GM12878 (cell line): ENCODE results near the gene UMPS. TPM values are rescaled to one million over a fixed set of nuclear protein-coding genes. Genes with fewer than 3 reads are reported as not detected.

Experiments
- ATAC-seq: fragments of 200-7000 bp; cut with Tn5 transposase; 3 replicates; pipeline ENCODE4 v1.9.1; 2020; ENCODE audit warnings: mild to moderate bottlenecking, moderate library complexity
- BruUV-seq: library from RNA; stranded (reverse); fragments of 400-500 nt; replicated peaks from 2 replicates; lab custom pipeline; 2021; lab: Mats Ljungman, UMichigan
- CTCF ChIA-PET: fragments of 300-600 bp; sonication (Branson Sonifier 250); formaldehyde crosslinking; extraction: SDS; loops from one replicate; lab custom pipeline; 2021; ENCODE audit warnings: inconsistent platforms; lab: Yijun Ruan, JAX
- POLR2A ChIA-PET: fragments of 350-600 bp; formaldehyde crosslinking; extraction: SDS; loops from one replicate; lab custom pipeline; 2021; ENCODE audit warnings: inconsistent platforms; lab: Charles Lee
- RAD21 ChIA-PET: fragments of 300-600 bp; sonication (Branson Sonifier 250); formaldehyde crosslinking; loops from one replicate; lab custom pipeline; 2023; ENCODE audit warnings: antibody characterized with exemption; ENCODE audit not compliant: unreplicated experiment; lab: Charles Lee
- SMC1A ChIA-PET: fragments of 300-600 bp; sonication (Branson Sonifier 250); formaldehyde crosslinking; loops from one replicate; lab custom pipeline; 2023; ENCODE audit not compliant: unreplicated experiment, uncharacterized antibody; lab: Charles Lee
- DNase-seq: peaks from one replicate; pipeline ENCODE4 v3.0.0-alpha.2; 2011; ENCODE audit warnings: low read depth, low spot score
- FAIRE-seq: peaks from 3 replicates; lab custom pipeline; 2011; peaks lifted over from hg19 to GRCh38; lab: Jason Lieb, UNC
- H2AFZ ChIP-seq: 2 replicates; pipeline ENCODE4 v1.6.0; 2011; ENCODE audit warnings: low read depth, low read length, control low read depth; ENCODE audit not compliant: control insufficient read depth
- H3K27ac ChIP-seq: 2 replicates; pipeline ENCODE4 v1.5.1; 2011; ENCODE audit warnings: control low read depth; ENCODE audit not compliant: control insufficient read depth, insufficient read depth
- H3K27me3 ChIP-seq, 2 experiments: replicated peaks in 1 of 2; 2 replicates each; pipeline versions ENCODE4 v1.6.0 to v1.6.1; 2011; ENCODE audit warnings: low read length in 1 of 2; ENCODE audit not compliant: control insufficient read depth in 2 of 2, insufficient read depth in 2 of 2
- H3K36me3 ChIP-seq, 2 experiments: 2 replicates each; pipeline ENCODE4 v1.5.1; 2011; ENCODE audit warnings: low read length in 1 of 2; ENCODE audit not compliant: control insufficient read depth in 2 of 2, insufficient read depth in 2 of 2
- H3K4me1 ChIP-seq: 2 replicates; pipeline ENCODE4 v1.6.1; 2011; ENCODE audit warnings: mild to moderate bottlenecking, low read length, moderate library complexity, mixed read lengths; ENCODE audit not compliant: control insufficient read depth, insufficient read depth
- H3K4me2 ChIP-seq: 2 replicates; pipeline ENCODE4 v1.6.0; 2011; ENCODE audit warnings: control low read depth; ENCODE audit not compliant: control insufficient read depth, insufficient read depth
- H3K4me3 ChIP-seq: fragments of 200-600 bp; sonication (generic); 2 replicates; pipeline ENCODE4 v1.5.1; 2016
- H3K79me2 ChIP-seq: 2 replicates; pipeline ENCODE4 v1.6.0; 2011; ENCODE audit warnings: low read length; ENCODE audit not compliant: control insufficient read depth, insufficient read depth
- H3K9ac ChIP-seq: 2 replicates; pipeline ENCODE4 v1.8.0; 2011; ENCODE audit warnings: low read length, control low read depth, mixed read lengths; ENCODE audit not compliant: control insufficient read depth, insufficient read depth
- H3K9me3 ChIP-seq: replicated peaks from 3 replicates; pipeline ENCODE4 v1.5.1; 2011; ENCODE audit warnings: mild to moderate bottlenecking, low read length; ENCODE audit not compliant: control insufficient read depth, insufficient read depth
- H4K20me1 ChIP-seq: 2 replicates; pipeline ENCODE4 v1.6.0; 2011; ENCODE audit not compliant: control insufficient read depth, insufficient read depth
- EED ChIP-seq: sonication (generic); IDR thresholded peaks from 2 replicates; pipeline ENCODE4 v1.6.1; 2016; ENCODE audit warnings: antibody characterized with exemption, low read depth
- GATAD2B ChIP-seq: fragments of 450-650 bp; conservative IDR thresholded peaks from 2 replicates; pipeline ENCODE4 v1.6.1; 2017; ENCODE audit warnings: low read depth, mild to moderate bottlenecking, moderate library complexity
- HDAC2 ChIP-seq: fragments of 200-600 bp; sonication (generic); IDR thresholded peaks from 2 replicates; pipeline ENCODE4 v1.6.1; 2017
- HDGF ChIP-seq: fragments of 450-650 bp; IDR thresholded peaks from 2 replicates; pipeline ENCODE4 v1.6.1; 2016; ENCODE audit warnings: antibody characterized with exemption
- JUND ChIP-seq: IDR thresholded peaks from 2 replicates; pipeline ENCODE4 v1.6.1; 2012; ENCODE audit warnings: low read depth, mild to moderate bottlenecking, low read length, improper control_type of control experiment, moderate library complexity
- LARP7 ChIP-seq: fragments of 450-650 bp; IDR thresholded peaks from 2 replicates; pipeline ENCODE4 v1.6.1; 2017; ENCODE audit warnings: mild to moderate bottlenecking
- PML ChIP-seq: IDR thresholded peaks from 2 replicates; pipeline ENCODE4 v1.6.1; 2012; ENCODE audit warnings: low read length, inconsistent platforms
- RFX5 ChIP-seq: IDR thresholded peaks from 2 replicates; pipeline ENCODE4 v1.6.1; 2011; ENCODE audit warnings: low read depth, low read length, improper control_type of control experiment
- STAT1 ChIP-seq: fragments of 450-650 bp; conservative IDR thresholded peaks from 2 replicates; pipeline ENCODE4 v1.6.1; 2014; ENCODE audit warnings: antibody characterized with exemption, mild to moderate bottlenecking
- ZNF207 ChIP-seq: fragments of 450-650 bp; IDR thresholded peaks from 2 replicates; pipeline ENCODE4 v1.6.1; 2014; ENCODE audit warnings: antibody characterized with exemption, mild to moderate bottlenecking, borderline replicate concordance
- ZNF274 ChIP-seq: IDR thresholded peaks from one replicate; pipeline ENCODE4 v1.8.0; 2011; ENCODE audit not compliant: insufficient read length, insufficient read depth
- WGBS: methylation state at CpG from one replicate; pipeline ENCODE4 v1.1.6; 2016; ENCODE audit warnings: low lambda C conversion rate; ENCODE audit not compliant: insufficient replicate concordance, insufficient coverage; ENCODE audit errors: missing lambda C conversion rate; 5-methylcytosine and 5-hydroxymethylcytosine counted together
- in situ Hi-C: fragments of 300-500 bp; cut with MboI; formaldehyde crosslinking; loops from 9 replicates; pipeline ENCODE4 v1.14.3; 2018; ENCODE audit warnings: mixed read lengths
- intact Hi-C: fragments of 100-400 bp; cut with micrococcal nuclease; formaldehyde crosslinking; loops from one replicate; pipeline ENCODE4 v1.14.2; 2022; ENCODE audit not compliant: unreplicated experiment
- polyA plus RNA-seq, 11 experiments: library from polyadenylated mRNA; depleted of rRNA in 4 of 11; unstranded in 6 of 11; stranded (reverse) in 5 of 11; fragments of >200 nt; fragmentation: Nextera tagmentation in 4 of 11; fragmentation: Illumina TruSeq in 1 of 11; extraction: Ambion mirVana in 4 of 11; extraction: Trizol in 1 of 11; gene quantifications; 1 replicate in 1 of 11; 2 replicates in 10 of 11; pipeline versions ENCODE4 v1.2.1 to v1.2.3, GENCODE V29; 2011 to 2016; ENCODE audit warnings: inconsistent platforms in 2 of 11, missing spikeins in 2 of 11, low read depth in 1 of 11
- total RNA-seq, 4 experiments: library from RNA; depleted of rRNA in 3 of 4; stranded (reverse); fragments of >200 nt in 3 of 4; fragmentation: Illumina TruSeq in 1 of 4; extraction: Trizol in 1 of 4; gene quantifications; 2 replicates each; pipeline versions ENCODE4 v1.2.1 to v1.2.3, GENCODE V29; 2013 to 2021
- TF ChIP-seq, protein P1 (sequence below): IDR thresholded peaks from 2 replicates; pipeline ENCODE4 v1.6.1; 2011; ENCODE audit warnings: borderline replicate concordance, low read depth, mild to moderate bottlenecking, moderate library complexity, low read length; ENCODE audit not compliant: insufficient read depth, poor library complexity, severe bottlenecking
- TF ChIP-seq, protein P2 (sequence below): fragments of 450-650 bp; IDR thresholded peaks from 2 replicates; pipeline ENCODE4 v1.6.1; 2017; ENCODE audit warnings: mild to moderate bottlenecking, low read depth, inconsistent platforms; ENCODE audit not compliant: poor library complexity, severe bottlenecking

The UMPS gene
- total and polyA plus RNA-seq, 10 of the 15 experiments (the other 5 are each of a cell fraction or from before 2014, with no cell fraction given) = 30.6 to 82.8 (median 49.5) TPM

DNA sequence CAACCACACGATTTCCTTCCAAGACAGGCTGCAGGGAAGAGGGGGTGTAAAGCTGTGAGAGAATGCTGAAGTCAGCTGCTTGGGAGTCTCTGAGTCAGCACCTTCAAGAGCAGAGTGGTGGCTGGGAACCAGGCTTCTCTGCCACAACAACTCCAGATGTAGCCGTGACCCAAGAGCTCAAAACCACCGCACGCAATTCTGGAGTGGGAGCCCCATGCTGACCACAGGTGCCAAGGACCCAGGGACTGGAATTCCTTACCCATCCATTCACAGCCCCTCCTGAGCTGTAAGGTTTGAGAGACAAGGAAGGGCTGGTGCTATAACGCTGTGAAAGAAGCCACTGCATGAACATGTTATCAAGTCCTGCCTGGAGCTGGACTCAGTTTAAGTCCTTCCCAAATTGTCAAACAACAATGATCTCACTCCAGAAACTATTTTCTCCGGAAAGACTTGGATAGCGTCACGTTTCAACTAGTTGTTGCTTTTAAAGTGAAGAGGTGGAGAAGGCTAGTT is 61.4 kb downstream of the UMPS start:
- SMC1A ChIA-PET = interaction anchor here (0.8 to 2.1 kb wide), 4 partner anchors 9 to 109 kb away, joined by 3 to 6 read pairs (median 4); no protein-coding TSS in a partner anchor
- no peak for DNase-seq
- WGBS = 21% methylated on average over 8 of the region's 8 CpGs
- no peak for FAIRE-seq
- CTCF ChIA-PET = interaction anchor here (1.5 to 2.0 kb wide), 2 partner anchors 31 to 109 kb away, joined by 7 to 13 read pairs; no protein-coding TSS in a partner anchor
- peak; percentile 36; the same call in 2 of the 3 replicates for ATAC-seq
- no peaks in the 10 kb centered on the region for H4K20me1 ChIP-seq
- H3K9me3 ChIP-seq = no peaks in the 10 kb centered on the region
- POLR2A ChIA-PET = no interaction called here
- no peaks in the 10 kb centered on the region for H3K79me2 ChIP-seq
- H3K27me3 ChIP-seq = no peaks in the 10 kb centered on the region
- in situ Hi-C loops = no loop called here
- H3K4me2 ChIP-seq = no peak overlapping the region
- no peak overlapping the region for H3K9ac ChIP-seq
- H3K4me1 ChIP-seq = no peaks in the 10 kb centered on the region
- RAD21 ChIA-PET = interaction anchor here (0.9 kb wide), 1 partner anchor 43 kb away, joined by 4 read pairs; no protein-coding TSS in a partner anchor
- H3K27ac ChIP-seq = no peak overlapping the region
- peak overlapping the region; percentile 24; the same call in 1 of the 2 replicates for H2AFZ ChIP-seq
- H3K36me3 ChIP-seq = no peaks in the 10 kb centered on the region
- BruUV-seq = no TSS peak
- no peak for TF ChIP-seq HDGF
- TF ChIP-seq, protein P1, sequence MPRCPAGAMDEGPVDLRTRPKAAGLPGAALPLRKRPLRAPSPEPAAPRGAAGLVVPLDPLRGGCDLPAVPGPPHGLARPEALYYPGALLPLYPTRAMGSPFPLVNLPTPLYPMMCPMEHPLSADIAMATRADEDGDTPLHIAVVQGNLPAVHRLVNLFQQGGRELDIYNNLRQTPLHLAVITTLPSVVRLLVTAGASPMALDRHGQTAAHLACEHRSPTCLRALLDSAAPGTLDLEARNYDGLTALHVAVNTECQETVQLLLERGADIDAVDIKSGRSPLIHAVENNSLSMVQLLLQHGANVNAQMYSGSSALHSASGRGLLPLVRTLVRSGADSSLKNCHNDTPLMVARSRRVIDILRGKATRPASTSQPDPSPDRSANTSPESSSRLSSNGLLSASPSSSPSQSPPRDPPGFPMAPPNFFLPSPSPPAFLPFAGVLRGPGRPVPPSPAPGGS = no peak
- TF ChIP-seq STAT1 = no peak
- no peak for TF ChIP-seq LARP7
- TF ChIP-seq, protein P2, sequence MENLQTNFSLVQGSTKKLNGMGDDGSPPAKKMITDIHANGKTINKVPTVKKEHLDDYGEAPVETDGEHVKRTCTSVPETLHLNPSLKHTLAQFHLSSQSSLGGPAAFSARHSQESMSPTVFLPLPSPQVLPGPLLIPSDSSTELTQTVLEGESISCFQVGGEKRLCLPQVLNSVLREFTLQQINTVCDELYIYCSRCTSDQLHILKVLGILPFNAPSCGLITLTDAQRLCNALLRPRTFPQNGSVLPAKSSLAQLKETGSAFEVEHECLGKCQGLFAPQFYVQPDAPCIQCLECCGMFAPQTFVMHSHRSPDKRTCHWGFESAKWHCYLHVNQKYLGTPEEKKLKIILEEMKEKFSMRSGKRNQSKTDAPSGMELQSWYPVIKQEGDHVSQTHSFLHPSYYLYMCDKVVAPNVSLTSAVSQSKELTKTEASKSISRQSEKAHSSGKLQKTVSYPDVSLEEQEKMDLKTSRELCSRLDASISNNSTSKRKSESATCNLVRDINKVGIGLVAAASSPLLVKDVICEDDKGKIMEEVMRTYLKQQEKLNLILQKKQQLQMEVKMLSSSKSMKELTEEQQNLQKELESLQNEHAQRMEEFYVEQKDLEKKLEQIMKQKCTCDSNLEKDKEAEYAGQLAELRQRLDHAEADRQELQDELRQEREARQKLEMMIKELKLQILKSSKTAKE = no peak
- TF ChIP-seq RFX5 = no peak
- TF ChIP-seq PML = no peak
- no peak for TF ChIP-seq GATAD2B
- no peak for TF ChIP-seq EED
- TF ChIP-seq HDAC2 = no peak
- TF ChIP-seq ZNF274 = no peak
- TF ChIP-seq JUND = no peak
- TF ChIP-seq ZNF207 = no peak
- H3K4me3 ChIP-seq = no peak overlapping the region
- intact Hi-C loops = no loop called here
